LNCaP clone FGC (cell line): ENCODE measurements around the gene SGSM2.
"Not testable (repeated sequence)": the region's sequence is repeated elsewhere in the genome, so short reads cannot be mapped to it uniquely, and the experiment has no call there.

Experiments used
- DNase-seq: peaks from one replicate; pipeline ENCODE4 v3.0.0-alpha.2; 2011; ENCODE audit warnings: low read depth
- H3K4me3 ChIP-seq: 2 replicates; pipeline ENCODE4 v1.5.1; 2011; ENCODE audit warnings: mild to moderate bottlenecking, low read depth, low read length, control low read depth
- CTCF ChIP-seq: IDR thresholded peaks from 2 replicates; pipeline ENCODE4 v1.5.1; 2012; ENCODE audit warnings: mild to moderate bottlenecking; ENCODE audit not compliant: control insufficient read depth, insufficient read depth; ENCODE audit errors: extremely low read depth

SGSM2 gene

GRCh38 chr17:2299756-2300155, 37.5 kb upstream of the SGSM2 start:
- DNase-seq, result no peak
- TF ChIP-seq CTCF, result no peak
- no peak overlapping the region for H3K4me3 ChIP-seq

- peak overlapping the region; percentile 79 for H3K4me3 ChIP-seq
- DNase-seq, result no peak
- no peak for TF ChIP-seq CTCF
These were observed 34.5 kb upstream of the SGSM2 start for GRCh38 chr17:2302778-2303203.

- no peak for TF ChIP-seq CTCF
- peak within 1 kb of the TSS; percentile 79 for H3K4me3 ChIP-seq
- DNase-seq, result peak; percentile 35
These were observed 33.8 kb upstream of the SGSM2 start, which contains the start of the genes SMG6 and SRR for GRCh38 chr17:2303204-2304188. SMG6 (minus strand) TSS chr17:2303785; CDS start chr17:2303720, 65 bp downstream. SRR (plus strand) TSS chr17:2303950; CDS start chr17:2315561, 11,611 bp downstream.

GRCh38 chr17:2304931-2305330, 32.4 kb upstream of the SGSM2 start:
- DNase-seq, result no peak
- H3K4me3 ChIP-seq, result no peak overlapping the region
- TF ChIP-seq CTCF, result no peak

GRCh38 chr17:2309338-2310154, 27.8 kb upstream of the SGSM2 start:
- DNase-seq, result no peak
- TF ChIP-seq CTCF, result no peak
- no peak overlapping the region for H3K4me3 ChIP-seq

GRCh38 chr17:2312736-2313135, 24.6 kb upstream of the SGSM2 start:
- TF ChIP-seq CTCF, result no peak
- H3K4me3 ChIP-seq, result no peak overlapping the region
- no peak for DNase-seq

- H3K4me3 ChIP-seq, DNase-seq: not testable (repeated sequence)
These were observed 20.4 kb upstream of the SGSM2 start for GRCh38 chr17:2316916-2317205.
